Ecto neural progenitor cell (in vitro differentiated cells): ENCODE data around the gene ERRFI1.
"Not testable (repeated sequence)": the region's sequence is repeated elsewhere in the genome, so short reads cannot be mapped to it uniquely, and the experiment has no call there.

Experiments used
- DNase-seq: peaks from one replicate; pipeline ENCODE4 v3.0.0-alpha.2; 2018; ENCODE audit warnings: low spot score

Gene ERRFI1

DNA sequence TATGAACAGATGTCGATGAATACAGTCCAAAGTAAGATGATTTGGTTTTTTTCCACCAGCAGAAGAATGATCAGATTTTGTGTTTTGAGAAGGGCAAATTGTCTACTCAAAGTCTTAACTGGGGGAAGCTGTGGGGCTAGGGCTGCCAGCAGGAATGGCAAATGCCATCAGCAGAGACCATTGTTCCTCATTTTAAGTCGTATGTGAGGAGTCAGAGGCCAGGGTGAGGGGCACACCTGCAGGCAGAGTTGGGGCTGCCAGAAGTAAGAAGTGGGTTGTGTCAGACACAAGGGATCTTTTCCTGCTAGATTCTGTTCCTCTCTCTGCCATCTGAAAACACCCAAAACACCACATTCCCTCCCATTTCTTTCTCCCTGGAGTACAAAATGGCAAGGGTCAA, 55.9 kb downstream of the ERRFI1 start:
- DNase-seq: no peak

DNA sequence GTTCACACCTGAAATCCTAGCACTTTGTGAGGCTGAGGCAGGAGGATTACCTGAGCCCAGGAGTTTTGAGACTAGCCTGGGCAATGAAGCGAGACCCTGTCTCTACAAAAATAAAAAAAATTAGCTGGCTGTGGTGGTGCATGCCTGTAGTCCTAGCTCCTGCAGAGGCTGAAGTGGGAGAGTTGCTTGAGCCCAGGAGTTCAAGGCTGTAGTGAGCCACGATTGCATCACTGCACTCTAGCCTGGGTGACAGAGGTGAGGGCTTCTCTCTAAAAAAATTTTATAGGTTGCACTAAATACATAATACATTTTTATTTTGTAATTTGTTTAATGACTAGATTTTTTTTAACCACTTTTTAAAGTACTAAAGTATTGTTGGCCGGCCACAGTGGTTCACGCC, 58.5 kb downstream of the ERRFI1 start:
- no peak for DNase-seq

DNA sequence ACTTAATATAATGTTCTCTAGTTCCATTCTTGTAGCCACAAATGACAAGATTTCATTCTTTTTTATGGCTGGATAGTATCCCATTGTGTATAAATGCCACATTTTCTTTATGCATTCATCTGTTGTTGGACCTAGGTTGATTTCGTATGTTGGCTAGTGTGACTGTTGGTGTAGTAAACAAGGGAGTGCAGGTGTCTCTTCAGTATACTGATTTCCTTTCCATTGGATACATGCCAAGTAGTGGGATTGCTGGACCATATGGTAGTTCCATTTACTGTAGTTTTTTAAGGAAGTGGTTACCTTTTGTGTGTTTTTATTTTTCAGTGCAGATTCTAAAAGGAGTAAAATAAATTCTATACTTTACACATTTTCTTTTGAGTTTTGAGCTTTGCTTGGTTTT, 58.9 kb downstream of the ERRFI1 start:
- no peak for DNase-seq

DNA sequence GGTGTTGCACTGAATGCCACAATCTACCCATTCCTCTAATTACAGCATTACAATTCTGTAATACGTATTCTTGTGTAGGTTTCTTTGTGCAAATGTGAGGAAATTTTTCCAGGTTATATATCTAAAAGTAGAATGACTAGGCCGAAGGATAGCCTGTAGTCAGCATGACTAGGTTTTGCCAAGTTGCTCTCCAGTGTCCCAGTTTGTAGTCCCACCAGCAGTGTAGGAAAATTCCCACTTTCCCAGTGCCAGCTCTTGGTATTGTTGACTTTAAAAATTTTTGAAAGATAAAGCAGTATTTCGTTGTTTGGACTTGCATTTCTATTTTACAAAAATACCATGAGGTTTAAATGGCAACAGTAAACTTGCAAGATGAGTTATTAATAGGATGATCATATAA, 61.6 kb downstream of the ERRFI1 start:
- DNase-seq: no peak

DNA sequence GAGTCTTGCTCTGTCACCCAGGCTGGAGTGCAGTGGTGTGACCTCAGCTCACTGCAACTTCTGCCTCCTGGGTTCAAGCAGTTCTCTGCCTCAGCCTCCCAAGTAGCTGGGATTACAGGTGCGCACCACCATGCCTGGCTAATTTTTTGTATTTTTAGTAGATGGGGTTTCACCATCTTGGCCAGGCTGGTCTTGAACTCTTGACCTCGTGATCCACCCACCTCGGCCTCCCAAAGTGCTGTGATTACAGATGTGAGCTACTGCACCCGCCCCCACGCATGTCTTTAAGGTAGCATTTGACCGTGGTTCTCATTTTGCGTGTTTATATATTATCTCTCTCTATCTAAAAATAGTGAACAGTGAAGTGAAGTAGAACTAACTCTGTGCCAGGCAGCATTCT, 62.3 kb downstream of the ERRFI1 start:
- DNase-seq: not testable (repeated sequence)

DNA sequence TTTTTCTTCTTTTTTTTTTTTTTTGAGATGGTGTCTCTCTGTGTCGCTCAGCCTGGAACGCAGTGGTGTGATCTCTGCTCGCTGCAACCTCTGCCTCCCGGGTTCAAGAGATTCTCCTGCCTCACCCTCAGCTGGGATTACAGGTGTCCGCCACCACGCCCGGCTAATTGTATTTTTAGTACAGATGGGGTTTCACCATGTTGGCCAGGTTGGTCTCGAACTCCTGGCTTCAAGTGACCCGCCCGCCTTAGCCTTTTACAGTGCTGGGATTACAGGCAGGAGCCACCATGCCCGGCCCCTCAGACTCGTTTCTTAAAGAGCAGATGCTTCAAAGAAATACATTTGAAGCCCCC, 62.8 kb downstream of the ERRFI1 start:
- not testable (repeated sequence) for DNase-seq

DNA sequence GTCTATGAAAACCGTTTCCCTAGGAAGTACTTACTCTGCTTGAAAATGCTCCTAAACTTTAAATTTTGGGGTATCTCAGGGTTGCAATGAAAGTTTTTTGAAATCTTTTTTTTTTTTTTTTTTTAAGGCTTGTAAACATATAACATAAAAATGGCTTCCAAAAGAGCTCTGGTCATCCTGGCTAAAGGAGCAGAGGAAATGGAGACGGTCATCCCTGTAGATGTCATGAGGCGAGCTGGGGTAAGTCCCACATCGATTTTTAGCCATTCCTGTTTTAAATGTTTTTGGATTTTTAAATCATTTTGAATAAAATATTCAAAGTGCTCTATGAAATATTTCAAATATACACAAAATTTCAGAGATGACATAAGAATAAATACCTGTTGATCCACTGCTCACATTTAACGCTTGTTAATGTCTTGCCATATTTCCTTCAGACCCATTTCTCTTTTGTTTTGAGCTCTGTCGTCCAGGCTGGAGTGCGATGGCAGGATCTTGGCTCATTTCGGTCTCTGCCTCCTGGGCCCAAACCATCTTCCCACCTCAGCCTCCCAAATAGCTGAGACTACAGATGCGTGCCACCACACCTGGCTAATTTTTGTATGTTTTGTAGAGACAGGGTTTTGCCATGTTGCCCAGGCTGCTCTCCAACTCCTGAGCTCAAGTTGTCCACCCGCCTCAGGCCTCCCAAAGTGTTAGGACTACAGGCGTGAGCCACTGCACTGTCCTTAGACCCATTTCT, 63.3 kb downstream of the ERRFI1 start:
- DNase-seq: no peak

DNA sequence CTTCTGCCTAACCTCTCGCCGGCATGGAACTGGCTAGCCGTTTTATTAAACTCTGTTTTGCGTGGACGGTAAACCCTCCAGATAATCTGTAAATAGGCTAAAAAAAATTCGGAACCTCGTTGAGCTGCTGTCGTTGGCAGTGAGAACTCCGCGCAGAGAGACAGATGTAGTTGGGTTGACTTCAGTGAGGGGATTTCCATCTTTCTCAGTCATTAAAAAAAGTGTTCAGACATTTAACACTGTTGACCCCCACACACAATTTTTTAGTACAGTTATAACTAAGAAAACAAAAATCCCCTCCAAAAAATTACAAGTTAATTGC, 64.1 kb downstream of the ERRFI1 start:
- DNase-seq: no peak
